Ureter (tissue), 1 donor: Measurements from ENCODE around the gene HOXA6. TPM values are rescaled to one million over a fixed set of nuclear protein-coding genes. Genes with fewer than 3 reads are reported as not detected.
A peak's percentile ranks its signal among the peaks of the same experiment; 100 is the strongest.

Source experiments
- DNase-seq: peaks from one replicate; pipeline ENCODE4 v3.0.0-alpha.2; 2020; ENCODE audit warnings: low spot score
- total RNA-seq: library from RNA; stranded (reverse); gene quantifications from one replicate; pipeline ENCODE4 v1.2.4, GENCODE V29; 2023
- donor health status: DM: yes; HTN: yes; CAD: no.

HOXA6 gene
- total RNA-seq, 1 donor from 2014 or later: 8.5 TPM

GRCh38 chr7:27162561-27163287 is 15.2 kb upstream of the HOXA6 start:
- DNase-seq: no peak

- peak; percentile 46 for DNase-seq
Observed at GRCh38 chr7:27161721-27162560, 14.4 kb upstream of the HOXA6 start.

GRCh38 chr7:27161214-27161720 is 13.7 kb upstream of the HOXA6 start:
- DNase-seq: no peak

DNA sequence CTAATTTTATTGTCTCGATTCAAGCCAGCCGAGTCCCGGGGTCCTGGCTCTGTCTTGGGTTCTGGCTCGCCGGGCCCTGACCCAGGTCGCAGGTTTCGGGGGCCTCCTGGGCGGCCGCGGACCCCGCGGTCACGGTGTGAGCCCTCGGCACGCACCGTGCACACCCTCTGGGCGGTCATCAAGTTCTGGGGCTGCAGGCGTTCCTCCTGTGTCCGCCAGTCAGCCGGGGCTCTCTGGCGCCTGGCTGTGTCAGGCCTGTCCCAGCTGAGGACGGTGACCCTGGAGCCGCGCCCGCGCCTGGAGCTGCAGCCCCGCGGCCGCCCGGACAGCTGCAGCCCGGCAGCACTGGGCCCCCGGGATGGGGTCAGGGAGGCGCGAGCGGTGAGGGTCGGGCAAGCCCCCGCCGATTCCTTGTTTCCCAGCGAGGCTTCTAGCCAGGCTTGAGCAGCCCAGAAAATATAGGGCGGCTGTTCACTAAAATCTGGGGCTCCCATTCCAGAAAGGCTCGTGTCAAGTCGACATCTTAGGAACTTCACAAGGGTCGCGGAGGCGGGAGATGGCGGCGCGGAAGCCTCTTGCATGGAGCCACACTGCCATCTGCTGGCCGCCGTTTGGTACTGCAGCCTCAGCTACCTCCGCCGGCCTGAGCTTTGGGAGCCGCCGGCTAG is 13.1 kb upstream of the HOXA6 start:
- peak; percentile 90 for DNase-seq

DNA sequence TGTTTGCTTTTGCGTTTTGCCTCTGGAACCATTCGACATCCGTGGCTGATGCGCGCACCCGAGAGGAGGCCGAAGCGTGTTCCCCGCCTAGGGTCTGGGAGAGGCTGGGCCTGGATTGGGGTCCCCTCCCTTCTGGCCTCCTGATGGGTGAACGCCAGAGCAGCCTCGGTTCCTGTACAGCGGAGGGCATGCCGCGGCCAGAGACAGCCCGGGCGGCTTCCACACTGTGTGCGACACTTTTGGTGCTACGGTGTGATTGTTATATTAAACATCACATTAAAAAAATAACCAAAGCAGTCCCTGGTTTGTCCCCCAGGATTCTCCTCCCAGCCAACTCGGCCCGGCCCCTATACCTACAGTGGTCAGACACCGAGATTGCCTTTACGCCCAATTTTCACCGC is 12.6 kb upstream of the HOXA6 start:
- peak; percentile 44 for DNase-seq

- peak; percentile 37 for DNase-seq
Observed at GRCh38 chr7:27159266-27160144, 11.9 kb upstream of the HOXA6 start.

DNA sequence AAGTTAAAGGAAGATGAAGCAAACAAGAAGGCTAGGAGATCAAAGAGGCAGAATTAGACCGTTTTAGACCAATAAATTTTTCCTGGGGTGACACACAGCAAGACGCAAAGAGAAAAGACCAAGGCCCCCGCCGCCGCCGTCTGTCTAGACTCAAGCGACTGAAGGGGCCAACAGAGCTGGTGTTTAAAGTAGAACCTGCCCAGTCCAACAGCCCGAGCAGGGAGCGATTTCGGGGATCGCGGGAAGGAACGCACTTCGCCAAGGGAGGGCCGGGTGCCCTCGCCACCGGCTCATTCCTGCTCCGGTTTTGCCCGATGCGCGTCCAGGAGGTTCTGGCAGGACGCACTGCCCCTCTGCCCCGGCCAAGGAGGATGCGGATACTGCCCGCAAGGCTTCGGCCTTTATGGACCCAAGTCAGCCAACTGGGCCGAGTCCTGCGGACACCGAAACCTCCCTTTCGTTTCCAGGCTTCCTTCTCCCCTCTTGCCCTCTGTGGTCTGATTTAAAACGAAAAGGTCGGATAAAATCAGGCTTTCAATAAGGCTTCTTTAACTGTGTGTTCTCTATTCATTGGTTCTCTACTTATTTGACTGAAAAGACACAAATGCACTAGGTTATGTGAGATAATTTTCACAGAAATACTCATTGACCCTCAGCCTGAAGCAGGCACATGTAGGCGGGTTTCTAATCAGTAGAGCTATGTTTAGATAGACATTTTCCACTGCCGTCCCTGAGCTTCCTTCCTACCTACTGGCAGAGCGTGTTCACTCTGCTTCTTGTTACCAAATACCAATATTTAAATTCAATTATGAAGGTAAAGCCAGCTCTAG is 11.1 kb upstream of the HOXA6 start:
- DNase-seq: peak; percentile 46

GRCh38 chr7:27157702-27158431 is 10.3 kb upstream of the HOXA6 start:
- peak; percentile 29 for DNase-seq

DNA sequence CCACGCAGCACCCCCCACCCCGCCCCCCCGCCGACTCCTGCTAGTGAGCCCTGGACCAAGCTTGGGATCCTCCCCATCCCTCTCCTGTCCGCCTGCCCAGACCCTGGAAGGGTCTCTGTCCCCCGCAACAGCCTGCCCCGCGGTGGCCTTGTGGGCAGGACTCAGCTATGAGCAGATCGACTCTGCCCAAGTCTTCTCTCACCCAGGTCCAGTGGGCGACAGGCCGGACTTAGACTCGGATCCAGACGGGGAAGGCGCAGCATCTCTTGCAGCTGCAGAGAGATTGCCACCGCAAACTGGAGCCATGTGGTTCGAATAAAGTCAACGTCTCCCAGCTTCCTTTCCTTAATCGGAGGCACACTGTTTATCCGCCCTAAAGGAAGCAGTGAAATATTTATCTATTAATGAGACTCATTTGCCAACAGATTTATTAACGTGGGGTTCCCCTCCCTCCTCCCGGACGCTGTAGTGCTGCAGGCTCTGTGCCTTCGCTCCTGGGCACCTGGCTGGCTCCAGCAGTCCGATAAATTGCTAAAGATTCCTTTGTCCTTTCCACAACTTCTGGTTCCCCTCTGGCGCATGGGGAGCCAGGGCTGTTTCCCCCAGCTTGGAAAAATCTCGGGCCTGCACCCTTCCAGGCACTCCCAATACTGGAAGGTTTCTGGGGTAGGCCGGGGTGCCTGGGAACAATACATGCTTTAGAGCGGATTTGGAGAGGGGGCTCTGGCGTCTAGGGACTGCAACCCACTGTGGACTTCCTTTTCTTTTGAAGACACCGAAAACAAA is 9.5 kb upstream of the HOXA6 start:
- DNase-seq: no peak

DNA sequence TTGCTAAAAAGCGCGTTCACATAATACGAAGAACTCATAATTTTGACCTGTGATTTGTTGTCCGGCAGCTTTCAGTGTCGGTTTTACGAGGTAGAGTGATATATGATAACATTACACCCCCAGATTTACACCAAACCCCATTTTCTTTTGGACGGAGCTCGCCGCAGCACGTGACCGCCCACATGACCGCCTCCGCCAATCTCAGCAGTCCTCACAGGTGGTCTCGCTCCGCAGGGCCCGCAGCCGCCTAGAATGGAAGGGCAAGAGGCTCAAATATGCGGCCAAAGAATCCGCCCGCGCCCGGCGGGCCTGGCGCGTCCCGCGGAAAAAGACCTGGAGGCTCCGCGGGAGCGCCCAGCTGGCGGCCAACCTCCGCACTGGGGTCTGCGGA is 8.9 kb upstream of the HOXA6 start, which contains the start of gene HOXA7:
Gene HOXA7, minus strand, starts transcription at position 168 of the 391 bp plus-strand sequence. Its CDS starts 130 bp downstream, at position 38.
- peak; percentile 82 for DNase-seq

GRCh38 chr7:27155816-27156507 is 8.4 kb upstream of the HOXA6 start:
- DNase-seq: peak; percentile 46

DNA sequence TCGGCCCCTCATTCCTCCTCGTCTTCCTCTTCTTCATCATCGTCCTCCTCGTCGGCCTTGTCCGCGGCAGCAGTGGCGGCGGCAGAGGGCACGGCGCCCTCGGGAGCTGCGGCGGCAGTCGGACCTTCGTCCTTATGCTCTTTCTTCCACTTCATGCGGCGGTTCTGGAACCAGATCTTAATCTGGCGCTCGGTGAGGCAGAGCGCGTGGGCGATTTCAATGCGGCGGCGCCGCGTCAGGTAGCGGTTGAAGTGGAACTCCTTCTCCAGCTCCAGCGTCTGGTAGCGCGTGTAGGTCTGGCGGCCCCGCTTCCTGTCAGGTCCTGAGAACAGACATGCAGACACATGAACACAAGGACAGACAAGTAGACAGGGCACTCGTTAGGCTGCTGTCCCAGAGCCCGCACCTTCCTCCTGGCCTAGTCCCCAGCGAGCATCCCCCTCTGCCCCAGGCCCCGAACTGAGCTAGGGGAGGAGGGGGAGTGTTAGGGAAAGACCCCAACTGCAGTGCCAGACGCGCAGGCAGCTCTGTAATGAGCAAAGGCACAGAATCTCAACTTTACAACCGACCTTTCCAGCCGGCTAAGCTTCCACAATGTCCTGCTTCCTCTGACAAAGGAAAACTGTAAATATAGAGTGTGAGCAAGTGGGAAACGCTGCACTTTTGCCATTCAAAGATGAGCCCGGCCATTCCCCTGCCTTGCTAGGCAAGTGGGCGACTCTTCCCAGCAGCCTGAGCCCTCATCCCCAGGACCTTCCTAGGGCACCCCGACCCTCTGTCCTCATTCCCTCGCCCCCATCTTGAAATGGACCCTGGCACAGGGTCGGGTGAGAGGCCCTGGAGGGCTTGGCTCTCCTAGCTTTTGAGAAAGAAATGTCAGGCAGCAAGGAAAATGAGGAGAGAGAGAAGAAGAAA is 7.6 kb upstream of the HOXA6 start:
- DNase-seq: peak; percentile 49

DNA sequence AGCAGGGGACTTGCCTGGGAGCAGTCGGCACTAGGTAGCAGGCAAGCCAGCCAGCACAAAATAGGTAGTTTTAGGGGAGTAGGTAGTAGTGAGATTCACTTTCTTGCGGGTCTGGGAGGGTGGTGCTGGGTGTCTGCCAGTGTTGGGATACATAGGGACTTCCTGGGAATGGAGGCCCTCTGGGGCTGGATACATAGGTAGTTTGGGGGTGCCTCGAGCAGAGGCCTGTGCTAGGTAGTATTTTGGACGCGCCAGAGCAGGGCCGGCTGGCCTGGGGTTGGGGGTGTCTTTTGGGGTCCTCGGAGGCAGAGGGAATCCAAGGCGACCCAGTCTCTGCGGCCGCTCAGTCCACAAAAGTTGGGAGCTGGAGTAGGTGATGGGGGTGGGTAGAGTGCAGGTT is 6.8 kb upstream of the HOXA6 start:
- DNase-seq: no peak

GRCh38 chr7:27153526-27153925 is 6.0 kb upstream of the HOXA6 start:
- no peak for DNase-seq

DNA sequence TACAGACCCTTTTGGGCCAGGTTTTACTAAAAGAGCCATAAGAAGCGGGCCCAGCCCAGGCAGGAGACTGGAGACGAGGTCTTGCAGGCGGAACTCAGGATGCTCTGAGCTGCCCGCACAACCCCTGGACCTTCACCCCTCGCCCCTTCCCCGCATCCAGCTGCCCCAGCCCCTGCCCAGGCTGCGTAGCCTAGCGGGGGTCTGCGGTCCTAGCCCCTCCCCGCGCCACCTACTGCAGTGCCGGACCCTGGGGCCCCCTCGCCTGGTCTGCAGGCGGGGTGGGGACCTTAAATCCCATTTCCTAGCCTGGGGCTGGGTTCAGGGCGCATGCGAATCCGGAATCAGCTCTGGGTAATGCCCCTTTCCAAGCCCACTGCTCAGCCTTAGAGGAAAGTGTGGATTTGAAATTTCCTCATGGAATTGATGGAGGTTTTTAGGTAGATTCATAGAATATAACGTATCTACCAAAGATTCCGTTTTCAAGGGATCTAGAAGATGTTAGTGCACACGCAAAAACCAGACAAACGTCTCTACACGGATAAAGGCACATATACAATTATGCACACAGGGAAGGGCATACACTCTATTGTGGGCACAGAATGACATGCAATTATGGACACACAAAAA is 5.4 kb upstream of the HOXA6 start:
- DNase-seq: no peak
